Measurements from ENCODE around the gene PKM.

Gene PKM

DNA sequence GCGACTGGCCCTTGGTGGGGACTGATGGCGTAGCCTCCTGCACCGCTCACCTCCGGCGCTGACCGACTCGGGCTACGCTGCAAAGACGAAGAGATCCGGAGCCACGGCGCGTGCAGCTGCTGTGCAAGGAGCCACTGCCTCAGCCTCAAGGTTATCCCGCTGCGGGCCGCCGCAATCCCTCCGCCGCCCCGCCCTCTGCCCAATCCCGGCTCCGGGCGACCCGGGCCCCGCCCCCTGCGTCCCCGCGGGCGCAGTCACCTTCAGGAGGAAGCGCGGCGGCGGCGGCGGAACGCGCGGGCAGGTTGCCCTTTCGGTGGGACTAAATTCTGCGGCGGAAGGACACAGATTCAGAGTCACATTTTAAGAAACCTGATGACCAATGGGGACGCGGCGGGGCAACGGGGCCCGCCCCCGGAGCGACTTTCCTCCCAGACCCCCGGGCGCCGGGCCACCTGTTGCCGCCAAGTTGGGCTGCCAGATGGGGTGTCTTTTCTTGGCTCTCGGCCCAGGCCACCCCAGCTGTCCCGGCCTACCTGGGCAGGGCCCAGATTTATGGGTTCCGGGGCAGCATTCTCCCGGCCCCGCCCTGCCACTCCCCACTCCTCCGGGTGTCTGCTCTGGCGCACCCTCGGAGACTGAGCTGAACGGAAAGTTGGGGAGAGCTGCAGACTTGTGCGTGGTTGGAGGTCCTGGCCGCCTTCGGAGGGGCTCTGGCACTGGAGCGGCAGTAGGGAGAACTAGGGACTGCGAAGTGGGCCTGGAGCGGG lies at the start of gene PKM:
PKM (minus strand) TSS at position 125 of the 767 bp plus-strand sequence. CDS start 12,093 bp downstream, outside the sequence.
- peak; percentile 39; the same call in 1 of the 2 replicates for TF ChIP-seq GATA2 (IDR thresholded peaks at IDR 0.05; ENCODE audit: low read depth, low read length)
- TF ChIP-seq GATA3 (IDR thresholded peaks at IDR 0.05; ENCODE audit: low read depth, low read length): no peak

DNA sequence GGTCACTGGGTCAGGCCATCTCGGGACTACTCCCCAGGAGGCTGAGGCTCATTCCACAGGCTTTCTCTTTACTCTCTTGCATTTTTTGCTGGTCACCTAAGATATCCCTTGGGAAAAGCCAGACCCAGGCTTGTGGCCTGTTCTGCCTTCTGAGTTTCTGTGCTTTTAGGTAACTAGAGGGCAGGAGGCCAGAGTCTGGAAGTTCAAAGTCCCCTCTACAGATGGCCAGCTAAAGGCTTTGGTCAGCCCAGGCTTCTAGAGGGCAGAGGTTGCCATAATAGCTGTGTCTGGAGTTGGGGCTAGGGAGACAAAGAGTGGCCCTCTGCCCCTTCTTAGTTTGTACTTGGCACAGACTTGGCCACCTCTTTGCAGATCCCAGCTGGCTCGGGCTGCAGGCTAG lies 49.8 kb upstream of the PKM start:
- TF ChIP-seq GATA3 (IDR thresholded peaks at IDR 0.05; ENCODE audit: low read depth, low read length): no peak

DNA sequence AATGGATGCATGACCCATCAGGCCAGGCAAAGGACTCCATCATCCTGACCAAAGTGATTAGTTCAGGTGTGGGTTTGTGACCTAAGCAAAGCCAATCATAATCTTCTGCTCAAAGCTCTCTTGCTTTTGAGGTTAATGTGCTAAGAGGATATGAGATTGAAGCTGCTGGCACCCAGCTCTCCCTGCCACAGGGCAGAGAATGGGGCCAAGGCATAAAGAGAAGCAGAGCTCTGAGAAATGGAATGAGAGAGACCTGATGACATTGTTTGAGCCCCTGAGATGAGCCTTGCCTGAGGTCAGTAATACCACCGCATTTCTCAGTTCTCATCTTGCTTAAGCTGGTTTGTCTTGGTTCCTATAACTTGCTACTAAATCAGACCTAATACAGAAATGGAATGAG lies 47.7 kb upstream of the PKM start:
- TF ChIP-seq GATA3 (IDR thresholded peaks at IDR 0.05; ENCODE audit: low read depth, low read length) (no peak), GATA2 (IDR thresholded peaks at IDR 0.05; ENCODE audit: low read depth, low read length) (no peak)

DNA sequence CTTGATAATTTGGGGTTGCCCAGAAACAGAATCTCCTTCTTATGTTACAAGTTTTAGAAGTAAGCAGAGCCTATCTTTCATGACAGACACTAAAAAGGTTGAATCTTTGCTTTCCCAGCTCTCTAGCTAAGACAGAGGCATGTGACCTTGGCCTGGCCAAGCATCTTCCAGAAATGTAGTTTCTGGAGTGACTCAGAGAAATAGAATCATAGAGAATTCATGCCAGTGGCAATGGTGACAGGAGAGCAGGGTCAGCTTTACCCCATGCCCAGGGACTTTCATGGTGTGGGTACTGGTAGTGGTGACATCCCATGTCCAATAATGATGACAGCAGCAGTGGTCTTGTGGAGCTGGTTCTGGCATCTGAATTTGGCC lies 45.3 kb upstream of the PKM start:
- TF ChIP-seq GATA3 (IDR thresholded peaks at IDR 0.05; ENCODE audit: low read depth, low read length): no peak
- TF ChIP-seq GATA2 (IDR thresholded peaks at IDR 0.05; ENCODE audit: low read depth, low read length): no peak

DNA sequence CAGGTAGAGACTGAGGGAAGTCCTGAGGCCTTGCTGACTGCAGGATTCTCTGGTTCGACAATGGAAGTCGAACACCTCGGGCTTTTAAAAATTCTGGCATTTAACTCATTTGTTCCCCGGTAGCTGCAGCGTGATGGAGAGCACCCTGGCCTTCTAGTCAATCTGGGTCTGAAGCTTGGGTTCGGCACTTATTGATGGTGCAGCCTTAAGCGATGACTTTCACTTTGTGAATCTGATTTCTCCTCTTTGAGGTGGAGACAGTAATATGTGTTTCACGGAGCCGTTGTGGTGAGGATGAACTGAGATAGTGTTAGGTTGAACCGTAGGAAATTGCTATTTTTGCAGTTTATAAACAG lies 42.0 kb upstream of the PKM start:
- TF ChIP-seq GATA2 (IDR thresholded peaks at IDR 0.05; ENCODE audit: low read depth, low read length): no peak
- TF ChIP-seq GATA3 (IDR thresholded peaks at IDR 0.05; ENCODE audit: low read depth, low read length): no peak

DNA sequence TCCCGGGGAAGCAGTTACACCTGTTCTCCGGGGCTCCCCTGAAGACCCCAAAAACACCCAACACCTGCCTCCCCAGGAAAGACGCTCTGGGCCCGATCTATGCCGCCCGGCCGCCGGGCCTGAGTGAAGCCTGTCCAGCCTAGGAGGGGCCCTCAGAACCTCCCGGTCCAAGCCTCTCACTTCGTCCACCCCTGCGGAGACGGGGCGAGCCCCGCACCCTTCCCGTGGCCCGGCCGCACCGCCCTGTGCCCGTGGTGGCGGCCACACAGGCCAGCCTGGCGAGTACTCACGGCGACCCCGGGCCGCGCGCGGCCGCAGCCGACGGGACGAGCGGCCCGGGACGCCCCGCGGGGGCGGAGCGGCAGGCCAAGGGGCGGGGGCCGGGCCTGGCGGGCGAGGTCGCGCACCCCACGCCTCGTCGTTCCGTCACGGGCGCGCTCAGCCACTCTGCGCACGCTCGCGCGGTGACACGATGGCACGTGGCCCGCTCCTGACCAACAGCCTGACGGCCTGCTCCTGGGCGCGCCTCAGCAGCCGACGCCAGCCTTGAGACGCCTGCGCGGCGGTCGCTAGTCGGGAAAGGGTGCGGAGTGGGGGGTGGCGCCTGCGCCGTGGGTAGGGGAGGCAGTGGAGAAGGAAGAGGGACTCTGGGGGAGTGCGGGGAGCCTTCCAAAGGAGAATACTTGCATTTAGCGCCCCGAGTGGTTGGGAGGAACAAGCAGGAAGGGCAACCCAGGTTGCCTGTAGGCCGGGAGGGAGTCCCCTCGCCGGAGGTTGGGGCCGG lies 41.4 kb upstream of the PKM start, which contains the start of gene PARP6:
PARP6 (minus strand) TSS at position 342 of the 784 bp plus-strand sequence. CDS start 5,077 bp downstream, outside the sequence.
- TF ChIP-seq GATA3 (IDR thresholded peaks at IDR 0.05; ENCODE audit: low read depth, low read length) (no peak), GATA2 (IDR thresholded peaks at IDR 0.05; ENCODE audit: low read depth, low read length) (no peak)

DNA sequence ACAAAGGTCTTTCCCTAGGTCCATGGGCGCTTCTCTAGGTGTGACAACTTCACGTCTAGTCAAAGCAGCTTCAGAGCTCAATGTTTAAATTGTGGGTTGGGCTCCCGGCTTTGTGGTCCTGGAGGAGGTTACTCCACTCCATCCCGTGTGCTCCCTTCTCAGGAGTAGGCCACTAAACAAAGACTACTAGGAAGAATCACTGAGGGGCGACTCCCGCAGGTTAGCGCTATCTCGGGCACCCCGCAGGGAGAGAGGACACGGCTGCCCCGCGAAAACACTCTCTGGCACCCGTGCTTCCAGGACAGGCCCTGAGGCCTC lies 40.9 kb upstream of the PKM start:
- TF ChIP-seq GATA3 (IDR thresholded peaks at IDR 0.05; ENCODE audit: low read depth, low read length): no peak
- TF ChIP-seq GATA2 (IDR thresholded peaks at IDR 0.05; ENCODE audit: low read depth, low read length): no peak

DNA sequence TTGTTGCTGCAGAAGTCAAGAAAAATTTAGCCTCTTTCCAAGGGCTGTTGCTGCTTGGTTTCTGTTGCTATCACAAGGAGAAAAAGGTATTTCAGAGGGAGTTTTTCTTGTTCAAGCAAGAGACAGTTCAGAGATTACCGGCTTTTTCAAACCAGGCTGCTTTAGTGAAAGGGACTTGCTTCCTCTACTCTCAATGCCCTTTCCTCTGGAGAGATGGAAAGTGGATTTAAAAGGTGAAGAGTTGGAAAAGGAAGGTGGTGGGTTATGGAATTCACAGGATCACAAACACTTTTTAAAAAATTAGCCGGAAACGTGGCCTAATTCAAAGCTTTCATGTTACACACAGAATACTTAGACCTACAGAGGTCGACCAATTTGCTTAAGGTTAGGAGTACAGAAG lies 40.2 kb upstream of the PKM start:
- TF ChIP-seq GATA2 (IDR thresholded peaks at IDR 0.05; ENCODE audit: low read depth, low read length): no peak
- no peak for TF ChIP-seq GATA3 (IDR thresholded peaks at IDR 0.05; ENCODE audit: low read depth, low read length)

DNA sequence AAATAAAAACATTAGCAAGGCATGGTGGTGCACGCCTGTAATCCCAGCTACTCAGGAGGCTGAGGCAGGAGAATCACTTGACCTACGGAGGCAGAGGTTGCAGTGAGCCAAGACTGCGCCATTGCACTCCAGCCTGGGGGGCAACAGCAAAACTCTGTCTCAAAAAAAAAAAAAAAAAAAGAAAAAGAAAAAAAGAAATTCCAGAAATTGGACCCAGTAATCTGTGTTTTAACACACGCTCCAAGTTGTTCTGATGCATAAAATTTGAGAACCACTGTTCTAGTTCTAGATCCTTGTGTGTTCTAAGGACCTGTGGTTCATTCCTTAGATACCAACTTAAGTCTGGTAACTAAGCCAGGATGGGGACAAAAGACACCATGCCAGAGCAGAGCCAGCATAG lies 38.7 kb upstream of the PKM start:
- TF ChIP-seq GATA3 (IDR thresholded peaks at IDR 0.05; ENCODE audit: low read depth, low read length): no peak
- no peak for TF ChIP-seq GATA2 (IDR thresholded peaks at IDR 0.05; ENCODE audit: low read depth, low read length)

DNA sequence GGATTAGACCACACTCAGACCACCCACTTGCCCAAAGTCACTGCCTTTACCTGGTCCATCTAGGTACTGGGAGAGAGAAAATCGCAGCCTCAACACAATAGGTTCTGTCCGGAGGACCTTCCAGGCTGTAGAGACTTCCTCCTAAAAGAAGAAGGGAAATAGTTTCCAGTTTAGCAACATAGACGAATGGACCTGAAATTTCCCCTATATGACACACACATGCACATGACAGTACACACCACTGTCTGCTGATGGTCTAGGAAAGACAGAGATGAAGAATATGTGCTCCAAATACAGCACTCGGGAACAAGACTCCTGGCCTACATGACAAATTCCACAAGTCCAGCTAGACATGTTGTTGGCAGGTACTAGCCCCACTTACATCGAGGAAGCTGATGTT lies 34.0 kb upstream of the PKM start:
- TF ChIP-seq GATA3 (IDR thresholded peaks at IDR 0.05; ENCODE audit: low read depth, low read length) (no peak), GATA2 (IDR thresholded peaks at IDR 0.05; ENCODE audit: low read depth, low read length) (no peak)

DNA sequence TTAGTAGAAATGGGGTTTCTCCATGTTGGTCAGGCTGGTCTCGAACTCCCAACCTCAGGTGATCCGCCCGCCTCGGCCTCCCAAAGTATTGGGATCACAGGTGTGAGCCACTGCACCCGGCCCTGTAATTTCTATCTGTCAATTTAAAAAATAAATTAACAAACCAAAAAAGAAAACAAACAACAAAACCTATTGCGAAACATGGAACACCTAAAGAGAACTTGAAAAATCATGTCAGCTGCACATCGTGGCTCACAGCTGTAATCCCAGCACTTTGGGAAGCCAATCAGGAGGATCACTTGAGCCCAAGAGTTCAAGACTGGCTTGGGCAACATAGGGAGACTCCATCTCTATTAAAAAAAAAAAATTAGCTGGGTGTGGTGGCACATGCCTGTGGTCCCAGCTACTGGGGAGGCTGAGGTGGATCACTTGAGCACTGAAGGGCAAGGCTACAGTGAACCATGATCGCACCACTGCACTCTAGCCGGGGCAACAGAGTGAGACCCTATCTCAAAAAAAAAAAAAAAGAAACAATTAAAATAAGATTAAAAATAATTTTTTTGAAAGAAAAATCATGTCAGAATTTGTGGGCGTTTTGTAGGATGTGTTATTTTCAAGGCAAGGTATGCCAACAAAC lies 21.8 kb upstream of the PKM start:
- TF ChIP-seq GATA2 (IDR thresholded peaks at IDR 0.05; ENCODE audit: low read depth, low read length) (no peak), GATA3 (IDR thresholded peaks at IDR 0.05; ENCODE audit: low read depth, low read length) (no peak)

DNA sequence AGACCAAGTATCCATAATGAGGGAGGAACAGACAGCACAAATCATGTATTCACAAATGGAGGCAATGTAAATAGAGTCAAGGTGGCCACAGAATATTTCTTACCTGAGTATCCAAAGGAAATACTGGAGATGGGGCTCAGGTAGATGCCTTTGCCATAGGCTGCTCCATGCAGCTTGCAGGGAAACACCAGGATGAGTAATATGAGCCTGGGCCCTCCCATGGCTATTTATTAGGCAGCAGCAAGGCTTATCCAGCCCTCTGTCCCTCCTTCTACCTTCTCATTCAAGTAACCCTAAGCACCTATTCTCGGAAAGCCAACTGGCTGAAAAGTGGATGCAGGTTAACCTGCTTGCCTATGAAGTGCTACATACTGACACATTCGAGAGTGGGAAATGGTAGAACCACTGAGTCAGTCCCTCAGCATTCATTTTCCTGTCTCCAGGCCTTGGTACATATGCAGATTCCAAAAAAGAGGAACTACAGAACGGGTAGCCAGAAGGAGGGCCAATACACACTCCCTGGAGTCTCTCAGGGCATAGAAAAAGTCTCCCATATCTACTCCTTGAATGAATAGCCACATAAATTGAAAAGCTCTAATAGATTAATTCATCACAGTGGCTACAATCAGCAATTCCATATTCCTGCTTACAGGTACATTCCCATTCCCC lies 18.3 kb upstream of the PKM start:
- TF ChIP-seq GATA2 (IDR thresholded peaks at IDR 0.05; ENCODE audit: low read depth, low read length) (no peak), GATA3 (IDR thresholded peaks at IDR 0.05; ENCODE audit: low read depth, low read length) (no peak)

DNA sequence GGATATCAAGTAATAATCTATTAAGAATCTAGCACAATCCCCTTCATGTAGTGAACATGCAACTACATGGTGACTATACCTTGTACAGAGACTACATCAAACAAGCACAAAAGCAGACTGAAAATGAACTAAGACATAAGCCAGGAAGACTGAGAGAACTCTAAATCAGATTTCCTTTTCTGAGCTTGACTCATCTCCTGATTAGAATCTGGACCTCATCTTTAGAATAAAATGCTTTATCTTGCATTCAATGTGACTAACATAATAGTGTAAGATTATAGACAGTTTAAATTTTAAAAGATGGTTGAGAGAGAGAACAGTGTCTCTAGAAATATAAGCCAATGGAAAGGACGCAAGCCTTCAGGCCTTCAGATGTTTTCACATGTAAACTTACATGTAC lies 17.5 kb upstream of the PKM start:
- TF ChIP-seq GATA2 (IDR thresholded peaks at IDR 0.05; ENCODE audit: low read depth, low read length): no peak
- TF ChIP-seq GATA3 (IDR thresholded peaks at IDR 0.05; ENCODE audit: low read depth, low read length): no peak

DNA sequence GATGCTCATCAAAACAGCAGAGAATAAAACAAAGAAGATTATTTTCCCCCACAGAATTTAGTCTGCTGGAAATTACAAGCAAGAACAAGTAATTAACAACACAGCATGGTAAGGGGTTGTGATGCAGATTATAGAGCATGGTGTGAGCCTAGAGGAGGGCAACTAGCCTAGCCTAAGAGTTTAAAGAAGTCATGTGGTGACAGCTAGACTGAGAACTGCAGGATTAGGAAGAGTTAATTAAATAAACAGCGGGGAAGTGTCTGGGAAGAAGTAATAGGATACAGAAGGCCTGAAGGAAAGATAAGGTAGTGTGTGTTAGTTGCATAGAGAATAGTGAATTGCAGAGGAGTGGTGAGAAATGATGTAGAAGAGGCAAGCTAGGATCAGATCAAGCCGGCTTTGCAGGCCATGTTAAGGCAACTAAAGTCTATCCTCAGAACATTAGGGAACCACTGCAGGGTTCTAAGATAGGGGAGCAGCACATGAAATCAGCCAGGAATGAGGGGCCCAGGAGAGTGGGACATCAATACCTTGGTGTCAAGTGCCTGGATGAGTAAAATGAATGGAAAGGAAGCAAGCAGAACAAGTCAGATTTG lies 11.9 kb upstream of the PKM start:
- no peak for TF ChIP-seq GATA3 (IDR thresholded peaks at IDR 0.05; ENCODE audit: low read depth, low read length)
- TF ChIP-seq GATA2 (IDR thresholded peaks at IDR 0.05; ENCODE audit: low read depth, low read length): no peak
